Hippocampal formation (tissue), 2 donors: ENCODE measurements around the gene TIMP2.

Experiments
- DNase-seq, 2 donors: peaks; one replicate each; lab custom pipeline; 2025; lab: John Stamatoyannopoulos, UW

TIMP2 gene

GRCh38 chr17:78815696-78816095 lies 109.5 kb downstream of the TIMP2 start:
- no peak for DNase-seq

GRCh38 chr17:78812855-78813254 lies 112.3 kb downstream of the TIMP2 start:
- DNase-seq: no peak

- no peak for DNase-seq
These were observed 117.0 kb downstream of the TIMP2 start for GRCh38 chr17:78808163-78808562.

GRCh38 chr17:78806451-78806850 lies 118.7 kb downstream of the TIMP2 start:
- DNase-seq: no peak

- no peak for DNase-seq
These were observed 119.9 kb downstream of the TIMP2 start for GRCh38 chr17:78805301-78805700.

- DNase-seq: no peak
These were observed 120.4 kb downstream of the TIMP2 start for GRCh38 chr17:78804777-78805176.

GRCh38 chr17:78803186-78803845 lies 121.9 kb downstream of the TIMP2 start:
- no peak for DNase-seq
